Measurements from ENCODE around the gene LDHAL6B. TPM values are rescaled to one million over a fixed set of nuclear protein-coding genes. Genes with fewer than 3 reads are reported as not detected.

LDHAL6B gene
- total RNA-seq, 2 experiments from 2014 or later: not detected

DNA sequence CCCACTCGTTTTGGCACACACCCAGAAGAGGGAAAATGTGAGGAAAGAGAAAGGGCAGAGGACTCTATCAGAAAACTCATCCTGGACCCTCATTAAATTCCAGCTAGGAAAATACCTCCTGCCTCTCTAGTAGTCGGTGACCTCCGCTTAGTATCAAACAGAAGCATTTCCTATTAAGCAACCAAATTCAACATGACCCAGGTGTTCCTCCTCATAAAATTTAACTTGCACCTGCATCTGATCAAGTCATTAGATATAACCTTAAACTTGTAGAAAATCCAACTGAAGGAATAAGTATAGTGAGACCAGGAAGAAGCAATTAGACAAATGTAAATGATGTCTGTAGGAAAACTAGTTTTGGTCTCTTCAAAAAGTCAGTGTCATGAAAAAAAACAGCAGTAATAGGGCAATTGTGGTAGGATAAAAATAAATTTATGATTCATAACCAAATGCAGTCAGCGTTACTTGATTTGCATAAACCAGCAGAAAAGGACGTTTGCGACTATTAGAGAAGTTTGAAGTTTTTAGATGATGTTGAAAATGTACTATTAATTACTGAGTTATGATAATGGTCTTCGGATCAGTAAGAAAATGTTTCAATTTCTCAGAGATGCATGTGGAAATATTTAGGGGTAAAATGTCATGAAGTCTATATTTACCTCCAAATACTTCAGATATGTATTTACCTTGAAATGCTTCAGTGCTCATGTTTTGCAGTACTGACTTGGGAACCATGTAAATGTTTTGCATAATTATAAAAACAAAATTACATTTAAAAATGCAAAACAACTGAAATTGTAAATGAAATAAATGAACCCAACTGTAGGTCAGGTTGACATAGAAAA, 44.6 kb downstream of the LDHAL6B start:
- H3K27me3 Mint-ChIP-seq: no peaks in the 10 kb centered on the region
- H3K9me3 Mint-ChIP-seq: no peaks in the 10 kb centered on the region
- CTCF ChIA-PET: no interaction called here
- H3K27ac Mint-ChIP-seq: no peak overlapping the region
- no peak for DNase-seq
- H3K4me1 Mint-ChIP-seq: peaks cover 26% of the 10 kb centered on the region
- H3K4me3 Mint-ChIP-seq: no peak overlapping the region
- POLR2A ChIA-PET: no interaction called here
- H3K36me3 Mint-ChIP-seq (ENCODE audit: low read depth): peaks cover 3% of the 10 kb centered on the region

DNA sequence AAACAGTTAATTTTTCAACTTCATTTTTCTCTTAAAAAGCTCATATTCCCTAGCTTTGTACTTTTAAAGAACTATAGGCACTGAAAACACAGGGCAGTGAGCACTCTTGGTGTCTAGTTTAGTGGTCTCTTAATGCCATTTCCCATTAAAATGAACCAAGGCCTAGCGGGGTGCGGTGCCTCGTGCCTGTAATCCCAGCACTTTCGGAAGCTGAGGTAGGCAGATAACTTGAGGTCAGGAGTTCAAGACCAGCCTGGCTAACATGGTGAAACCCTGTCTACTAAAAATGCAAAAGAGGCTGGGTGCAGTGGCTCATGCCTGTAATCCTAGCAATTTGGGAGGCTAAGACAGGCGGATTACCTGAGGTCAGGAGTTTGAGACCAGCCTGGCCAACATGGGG, 45.5 kb downstream of the LDHAL6B start:
- DNase-seq: no peak
- peaks cover 3% of the 10 kb centered on the region for H3K36me3 Mint-ChIP-seq (ENCODE audit: low read depth)
- peaks cover 34% of the 10 kb centered on the region for H3K4me1 Mint-ChIP-seq
- H3K9me3 Mint-ChIP-seq: no peaks in the 10 kb centered on the region
- ChIA-PET CTCF (no interaction called here), POLR2A (no interaction called here)
- H3K27ac Mint-ChIP-seq: no peak overlapping the region
- H3K4me3 Mint-ChIP-seq: no peak overlapping the region
- no peaks in the 10 kb centered on the region for H3K27me3 Mint-ChIP-seq

DNA sequence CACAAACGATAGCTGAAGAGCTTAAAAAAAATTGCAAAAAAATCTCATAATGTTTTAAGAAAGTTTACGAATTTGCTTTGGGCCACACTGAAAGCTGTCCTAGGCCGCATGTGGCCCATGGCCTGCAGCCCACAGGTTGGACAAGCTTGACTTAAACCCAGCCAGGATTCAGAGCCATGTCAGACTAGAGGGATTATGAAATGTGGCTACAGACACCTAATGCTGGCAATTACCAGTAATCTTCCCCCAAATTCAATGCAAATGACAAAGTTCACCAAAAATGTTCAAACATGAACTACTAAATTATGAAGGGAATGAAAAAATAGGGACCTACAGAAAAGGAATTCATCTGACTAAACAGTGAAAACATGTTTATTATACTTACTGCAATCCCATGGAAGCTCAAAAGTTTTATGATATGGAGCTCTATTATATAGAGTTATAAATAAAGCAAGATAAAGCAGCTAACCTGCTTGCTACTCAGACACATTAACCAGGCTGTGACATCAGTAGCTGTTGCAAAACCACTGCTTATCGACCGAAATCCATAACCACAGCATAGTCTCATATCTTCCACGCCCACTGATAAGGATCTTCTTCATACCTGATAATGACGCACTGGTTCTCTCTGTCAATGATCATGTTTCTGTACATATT, 49.2 kb downstream of the LDHAL6B start:
- ChIA-PET POLR2A (no interaction called here), CTCF (interaction anchor here (0.8 to 1.5 kb wide), 4 partner anchors 11 to 241 kb away, joined by 3 to 4 read pairs (median 4); no protein-coding TSS in a partner anchor)
- Mint-ChIP-seq H3K36me3 (ENCODE audit: low read depth) (peaks cover 3% of the 10 kb centered on the region), H3K4me1 (peaks cover 33% of the 10 kb centered on the region), H3K9me3 (no peaks in the 10 kb centered on the region), H3K27me3 (peaks cover 12% of the 10 kb centered on the region), H3K27ac (peak overlapping the region; percentile 68), H3K4me3 (no peak overlapping the region)
- peak; percentile 67 for DNase-seq

DNA sequence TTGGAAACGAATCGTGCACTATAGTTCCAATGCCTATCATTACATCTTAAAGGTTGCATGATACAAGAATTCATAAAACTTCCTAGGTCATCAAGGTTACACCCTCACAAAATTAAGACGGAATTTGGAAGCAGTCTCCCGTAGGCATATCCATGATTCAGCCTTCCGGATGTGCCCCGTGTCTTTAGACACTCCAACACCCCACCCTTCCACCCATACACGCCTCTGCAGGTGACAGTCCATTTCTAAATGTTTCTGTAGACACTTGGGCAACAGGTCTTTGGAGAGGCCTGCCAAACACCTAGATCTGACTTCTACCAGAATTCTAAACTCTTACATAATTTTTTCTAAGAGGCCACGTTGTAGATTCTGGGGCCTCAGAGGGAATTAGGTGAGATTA, 49.8 kb downstream of the LDHAL6B start:
- Mint-ChIP-seq H3K27ac (no peak overlapping the region), H3K4me1 (peaks cover 31% of the 10 kb centered on the region), H3K4me3 (no peak overlapping the region), H3K36me3 (ENCODE audit: low read depth) (peaks cover 3% of the 10 kb centered on the region), H3K9me3 (no peaks in the 10 kb centered on the region), H3K27me3 (peaks cover 12% of the 10 kb centered on the region)
- ChIA-PET POLR2A (no interaction called here), CTCF (interaction anchor here (0.7 to 1.9 kb wide), 6 partner anchors 11 to 241 kb away, joined by 3 to 4 read pairs (median 4); no protein-coding TSS in a partner anchor)
- no peak for DNase-seq

DNA sequence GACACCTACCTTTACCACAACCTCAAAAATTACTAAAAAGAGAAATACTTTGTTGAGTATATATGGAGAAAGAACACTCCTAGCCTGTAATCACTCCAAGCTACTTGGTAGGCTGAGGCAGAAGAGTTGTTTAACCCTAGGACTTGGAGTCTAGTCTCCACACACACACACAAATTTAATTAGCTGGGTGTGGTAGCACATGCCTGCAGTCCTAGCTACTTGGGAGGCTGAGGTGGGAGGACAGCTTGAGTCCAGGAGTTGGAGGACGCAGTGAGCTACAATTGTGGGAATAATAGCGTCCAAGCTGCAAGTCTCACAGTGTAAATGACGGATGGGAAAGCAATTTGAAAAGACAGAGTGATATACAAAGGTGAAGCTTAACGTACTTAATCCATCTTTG, 50.5 kb downstream of the LDHAL6B start:
- ChIA-PET CTCF (interaction anchor here (0.7 to 1.9 kb wide), 5 partner anchors 13 to 137 kb away, joined by 3 to 4 read pairs (median 3); no protein-coding TSS in a partner anchor), POLR2A (no interaction called here)
- Mint-ChIP-seq H3K27me3 (peaks cover 12% of the 10 kb centered on the region), H3K27ac (no peak overlapping the region), H3K36me3 (ENCODE audit: low read depth) (peaks cover 3% of the 10 kb centered on the region), H3K4me3 (no peak overlapping the region), H3K4me1 (peaks cover 31% of the 10 kb centered on the region), H3K9me3 (no peaks in the 10 kb centered on the region)
- no peak for DNase-seq

Small RNAs within 50 kb of the gene (microRNA-seq; reads per million reads assigned to microRNA genes)
- not detected for gene MIR2116 (ENCODE audit: borderline microRNAs expressed, borderline replicate concordance)

Other genes with a start within 250 kb of the LDHAL6B start
- gene RNF111, start 219.2 kb upstream of the LDHAL6B start, total RNA-seq: 10 to 100 TPM; 39.2 to 44.2 TPM
- 100 to 1,000 TPM in 1 of 2 experiments, 10 to 100 TPM in 1; 94.1 to 107 TPM for gene CCNB2, start 101.7 kb upstream of the LDHAL6B start, total RNA-seq
- gene MYO1E, start 166.0 kb downstream of the LDHAL6B start, total RNA-seq: 10 to 100 TPM; 12.9 to 14.0 TPM
- gene FAM81A, start 231.3 kb downstream of the LDHAL6B start, total RNA-seq: under 1 TPM; 0.57 to 0.73 TPM